Measurements from ENCODE around the gene PMM2.
"Not testable (repeated sequence)": the region's sequence is repeated elsewhere in the genome, so short reads cannot be mapped to it uniquely, and the experiment has no call there.

PMM2 gene

GRCh38 chr16:8797364-8798173 lies at the start of gene PMM2, which contains the start of gene TMEM186:
TSS of gene PMM2 (plus strand) at chr16:8797839. CDS start at chr16:8797883, 44 bp downstream.
TSS of gene TMEM186 (minus strand) at chr16:8797639. CDS start at chr16:8797614, 25 bp downstream.
- peak; percentile 93 for DNase-seq

- DNase-seq: not testable (repeated sequence)
Observed at GRCh38 chr16:8748944-8749343, 48.7 kb upstream of the PMM2 start.

DNA sequence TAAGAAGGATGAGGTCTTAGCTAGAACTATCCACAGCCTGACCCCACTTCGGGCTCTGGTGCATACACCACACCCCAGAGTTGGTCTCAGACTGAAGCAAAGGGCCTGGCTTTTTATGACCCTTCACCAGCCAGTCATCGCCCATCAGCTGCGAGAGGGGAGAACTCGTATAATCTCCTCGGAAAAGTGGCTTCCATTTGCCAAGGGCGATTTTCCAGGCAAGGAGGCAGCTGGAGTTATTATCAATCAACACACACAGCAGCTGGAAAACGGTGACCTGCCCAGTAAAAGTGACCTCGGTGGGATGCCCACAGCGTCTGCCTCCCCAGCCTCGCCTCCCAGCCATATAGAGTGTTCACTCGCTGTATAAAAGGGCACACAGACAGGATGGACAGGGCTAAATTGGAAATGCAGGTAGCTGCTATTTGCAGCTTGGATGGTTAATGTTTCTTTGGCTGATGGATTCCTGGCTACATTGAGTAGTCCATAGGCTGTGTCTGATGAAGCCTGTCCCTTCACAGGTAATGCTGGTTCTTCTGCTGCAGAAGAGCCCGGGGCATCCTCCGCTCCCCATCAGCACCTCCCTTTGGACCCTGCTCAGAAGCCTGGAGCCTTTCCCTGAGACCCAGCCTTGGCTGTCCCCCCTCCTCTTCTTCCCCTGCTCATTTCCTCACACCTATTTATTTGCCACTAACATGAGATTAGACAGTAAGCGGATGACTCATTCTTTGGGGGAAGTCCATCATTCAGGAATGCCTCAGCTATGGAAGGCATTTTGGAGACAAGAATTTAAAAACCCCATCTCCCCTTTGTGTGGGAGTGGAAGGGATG lies 45.9 kb upstream of the PMM2 start:
- no peak for DNase-seq

DNA sequence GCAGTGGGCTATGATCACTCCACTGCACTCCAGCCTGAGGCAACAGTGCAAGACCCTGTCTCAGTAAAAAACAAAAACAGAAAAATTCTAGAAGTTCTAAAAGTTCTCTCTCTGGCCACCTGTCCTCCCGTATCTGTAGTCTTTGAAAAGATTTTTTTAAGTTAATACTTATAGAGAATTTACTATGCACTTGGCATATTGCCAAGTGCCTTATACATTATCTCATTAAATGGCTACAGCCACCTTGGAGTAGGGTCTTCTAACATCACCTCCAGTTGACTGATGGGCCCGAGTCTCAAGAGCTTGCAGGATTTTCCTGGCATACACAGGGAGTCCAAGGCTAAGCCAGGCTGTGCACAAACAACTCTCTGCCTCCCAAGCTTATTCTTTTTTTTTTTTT lies 44.9 kb upstream of the PMM2 start:
- DNase-seq: no peak

- no peak for DNase-seq
Observed at GRCh38 chr16:8753416-8754054, 44.1 kb upstream of the PMM2 start.

- no peak for DNase-seq
Observed at GRCh38 chr16:8756755-8757154, 40.9 kb upstream of the PMM2 start.

- no peak for DNase-seq
Observed at GRCh38 chr16:8758022-8758421, 39.6 kb upstream of the PMM2 start.

- no peak for DNase-seq
Observed at GRCh38 chr16:8760021-8760420, 37.6 kb upstream of the PMM2 start.

GRCh38 chr16:8761078-8761477 lies 36.6 kb upstream of the PMM2 start:
- DNase-seq: no peak

- no peak for DNase-seq
Observed at GRCh38 chr16:8762254-8762653, 35.4 kb upstream of the PMM2 start.

- no peak for DNase-seq
Observed at GRCh38 chr16:8763083-8763482, 34.6 kb upstream of the PMM2 start.

DNA sequence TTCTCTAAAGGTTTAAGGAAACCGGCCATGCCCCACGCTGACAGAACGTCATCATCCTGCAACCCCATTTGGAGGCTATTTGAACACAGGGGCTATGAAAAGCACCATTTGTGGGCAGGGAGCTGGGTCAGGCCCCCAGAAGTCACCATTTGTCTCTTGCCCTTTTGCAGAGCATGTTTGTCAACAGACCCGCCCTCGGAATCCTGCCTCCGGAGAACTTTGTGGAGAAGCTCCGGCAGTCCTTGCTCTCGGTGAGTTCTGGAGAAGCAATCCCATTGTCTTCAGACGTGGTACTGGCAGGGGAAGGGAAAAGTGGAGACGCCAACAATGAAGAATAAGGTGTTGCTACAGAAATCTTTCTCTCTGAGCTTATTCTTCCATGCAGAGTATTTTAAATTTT lies 33.7 kb upstream of the PMM2 start:
- DNase-seq: no peak

DNA sequence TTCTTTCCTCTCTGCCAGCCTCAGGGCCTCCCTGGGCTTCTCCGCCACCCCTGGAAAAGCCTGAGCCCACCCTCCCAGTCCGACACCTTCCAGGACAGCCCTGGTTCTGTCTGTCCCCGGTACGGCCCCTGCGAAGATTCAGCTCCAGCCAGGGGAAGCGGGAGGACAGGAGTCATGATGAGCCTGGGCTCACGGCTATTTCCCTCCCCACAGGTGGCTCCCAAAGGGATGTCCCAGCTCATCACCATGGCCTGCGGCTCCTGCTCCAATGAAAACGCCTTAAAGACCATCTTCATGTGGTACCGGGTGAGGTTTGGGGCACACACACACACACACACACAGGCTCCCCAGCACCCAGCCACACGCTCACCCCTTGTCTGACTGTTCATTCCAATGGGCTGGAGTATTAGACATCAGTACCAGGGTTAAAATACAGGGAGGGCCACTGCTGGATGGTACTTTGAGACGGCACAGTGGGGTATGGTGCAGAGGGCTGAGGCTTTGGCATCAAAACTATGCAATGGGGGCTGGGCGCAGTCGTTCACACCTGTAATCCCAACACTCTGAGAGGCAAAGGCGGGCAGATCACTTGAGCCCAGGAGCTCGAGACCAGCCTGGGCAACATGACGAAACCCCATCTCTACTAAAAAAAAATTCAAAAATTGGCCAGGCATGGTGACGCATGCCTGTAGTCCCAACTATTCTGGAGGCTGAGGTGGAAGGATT lies 33.0 kb upstream of the PMM2 start:
- DNase-seq: no peak

DNA sequence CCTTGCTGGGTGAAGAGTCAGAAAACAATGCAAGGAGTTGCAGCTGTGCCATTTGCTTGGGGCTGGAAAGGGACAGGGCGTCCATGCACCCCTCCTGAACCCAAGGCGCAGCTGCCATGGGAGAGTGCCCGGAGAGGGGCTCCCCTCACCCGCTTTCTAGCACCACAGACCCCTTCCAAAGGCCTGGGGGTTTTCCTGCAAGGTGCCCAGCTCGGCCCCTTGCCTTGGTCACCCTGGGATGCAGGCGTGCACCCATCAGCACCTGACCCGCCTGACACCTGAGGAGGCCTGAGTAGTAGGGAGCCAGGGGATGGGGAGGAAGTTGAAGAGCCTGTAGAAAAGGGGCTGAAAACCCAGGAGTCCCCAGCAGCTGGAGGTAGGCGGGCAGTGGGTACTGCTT lies 30.5 kb upstream of the PMM2 start:
- no peak for DNase-seq

- no peak for DNase-seq
Observed at GRCh38 chr16:8768283-8768682, 29.4 kb upstream of the PMM2 start.

DNA sequence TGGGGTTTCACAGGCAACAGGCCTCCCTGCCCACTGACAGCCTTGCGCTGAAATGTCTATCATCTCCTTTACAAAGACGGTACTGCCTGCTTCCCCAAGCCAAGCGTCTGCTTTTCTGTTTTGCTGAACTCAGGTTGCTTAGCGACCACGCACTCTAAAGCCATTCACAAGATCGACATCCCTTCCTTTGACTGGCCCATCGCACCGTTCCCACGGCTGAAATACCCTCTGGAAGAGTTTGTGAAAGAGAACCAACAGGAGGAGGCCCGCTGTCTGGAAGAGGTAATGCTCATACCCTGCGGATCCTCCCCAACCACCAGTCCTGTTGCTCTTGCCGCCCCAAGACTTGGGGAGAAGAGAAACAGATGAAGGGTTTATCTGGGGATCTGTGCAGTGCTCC lies 28.9 kb upstream of the PMM2 start:
- no peak for DNase-seq

GRCh38 chr16:8773537-8773936 lies 24.1 kb upstream of the PMM2 start:
- DNase-seq: no peak

- no peak for DNase-seq
Observed at GRCh38 chr16:8774208-8774607, 23.4 kb upstream of the PMM2 start.

DNA sequence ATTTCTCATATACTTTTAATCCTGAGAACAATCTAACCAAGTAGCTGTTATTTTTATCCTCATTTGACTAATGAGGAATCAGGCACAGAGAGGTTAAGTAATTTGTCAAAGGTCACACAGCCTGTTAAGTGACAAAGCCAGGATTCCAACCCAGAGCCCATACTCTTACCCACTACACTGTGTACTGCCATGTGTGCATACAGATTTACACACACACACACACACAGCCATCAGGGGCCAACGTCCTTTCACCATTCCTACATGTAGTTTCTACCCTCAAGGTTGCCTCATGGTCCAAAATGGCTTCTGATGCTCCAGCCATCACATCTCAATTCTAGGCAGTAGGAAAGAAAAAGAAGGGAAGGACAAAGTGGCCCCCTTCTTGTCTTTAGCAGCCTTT lies 22.3 kb upstream of the PMM2 start:
- DNase-seq: no peak

DNA sequence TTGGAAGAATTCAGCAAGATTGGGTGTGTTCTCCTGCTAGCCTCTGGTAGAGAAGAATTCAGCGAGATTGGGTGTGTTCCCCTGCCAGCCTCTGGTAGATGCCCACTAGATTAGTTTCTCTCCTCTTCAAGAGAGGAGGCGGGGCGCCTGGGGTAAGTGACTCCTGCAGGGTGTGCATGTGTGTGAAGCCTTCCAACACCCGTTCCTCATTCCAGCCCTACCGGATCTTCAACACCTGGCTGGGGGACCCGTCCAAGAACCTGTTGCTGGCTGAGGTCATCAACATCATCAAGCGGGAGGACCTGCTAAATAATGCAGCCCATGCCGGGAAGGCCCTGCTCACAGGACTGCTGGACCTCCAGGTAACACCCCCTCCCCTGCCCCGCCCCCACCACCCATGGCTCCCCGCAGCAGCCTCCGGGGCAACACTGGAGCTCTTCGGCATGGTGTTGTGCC lies 21.5 kb upstream of the PMM2 start:
- DNase-seq: no peak

GRCh38 chr16:8777217-8777616 lies 20.4 kb upstream of the PMM2 start:
- no peak for DNase-seq

- no peak for DNase-seq
Observed at GRCh38 chr16:8781797-8782196, 15.8 kb upstream of the PMM2 start.

DNA sequence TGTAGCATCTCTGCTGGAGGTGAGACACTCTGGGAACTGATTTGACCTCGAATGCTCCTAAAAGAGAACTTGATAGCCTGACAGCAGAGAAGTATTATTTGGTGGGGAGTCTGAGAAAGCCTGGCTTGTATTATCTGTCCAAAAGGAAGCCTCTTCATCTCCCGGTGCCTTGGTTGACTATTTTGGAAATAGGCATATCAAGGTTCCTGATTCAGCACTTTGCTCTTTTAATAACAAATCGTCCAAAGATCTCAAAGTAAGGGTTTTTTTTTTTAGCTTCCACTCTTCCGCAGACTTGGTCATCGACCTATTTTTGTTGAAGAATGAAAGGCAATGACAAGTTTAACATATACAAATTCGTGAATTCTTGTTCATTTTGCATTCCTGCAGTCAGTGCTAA lies 15.0 kb upstream of the PMM2 start:
- DNase-seq: no peak

All from NCI-H1092 (cell line).